Activated CD4-positive, alpha-beta T cell treated with anti-CD3 and anti-CD28 coated beads for 24 hours (primary cell): ENCODE results near the gene NALCN.
"Not testable (repeated sequence)": the region's sequence is repeated elsewhere in the genome, so short reads cannot be mapped to it uniquely, and the experiment has no call there.

Source experiments
- DNase-seq, 2 donors: peaks; one replicate each; pipeline ENCODE4 v3.0.0-alpha.2; 2020; ENCODE audit warnings: low read depth in 2 of 2

Gene NALCN

GRCh38 chr13:101341464-101341863, 74.8 kb downstream of the NALCN start:
- DNase-seq, result no peak

DNA sequence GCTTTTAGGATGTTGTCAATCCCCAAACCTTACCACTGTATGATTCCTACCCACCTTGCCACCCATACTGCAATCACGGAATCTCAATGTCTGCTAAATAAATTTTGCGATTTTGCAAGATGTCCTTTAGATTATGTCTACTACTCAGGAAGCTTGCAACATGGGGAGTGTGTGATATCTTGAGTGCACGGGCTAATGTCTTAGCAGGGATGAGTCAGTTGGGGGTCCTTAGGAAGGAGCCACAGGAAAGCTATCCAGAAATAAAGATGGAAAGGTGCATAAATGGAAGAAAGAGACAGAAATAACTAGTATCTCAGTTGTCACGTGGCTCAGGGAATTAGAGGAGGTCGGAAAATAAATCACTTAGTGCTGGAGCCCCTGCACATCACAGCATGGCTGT, 77.1 kb downstream of the NALCN start:
- DNase-seq, result no peak

DNA sequence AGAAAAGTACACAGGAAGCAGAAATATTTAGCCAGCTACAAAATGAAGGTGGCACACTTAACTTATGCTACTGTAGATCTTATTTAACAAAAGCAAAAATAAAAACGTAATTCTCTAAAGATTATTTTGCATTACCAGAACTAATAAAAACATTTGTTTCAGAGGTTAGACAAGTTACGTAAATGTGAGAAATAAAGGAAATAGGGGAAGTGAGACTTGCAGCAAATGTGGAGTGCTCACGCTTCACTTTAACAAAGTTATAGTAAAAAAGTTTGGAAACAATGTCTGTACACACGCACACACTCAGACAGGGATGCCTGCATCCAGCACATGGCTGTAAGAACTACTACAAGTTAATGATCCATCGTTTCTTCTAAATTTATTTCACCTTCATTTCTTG, 83.7 kb downstream of the NALCN start:
- DNase-seq, result no peak

- DNase-seq, result no peak
Measured at GRCh38 chr13:101331731-101332130, 84.6 kb downstream of the NALCN start.

DNA sequence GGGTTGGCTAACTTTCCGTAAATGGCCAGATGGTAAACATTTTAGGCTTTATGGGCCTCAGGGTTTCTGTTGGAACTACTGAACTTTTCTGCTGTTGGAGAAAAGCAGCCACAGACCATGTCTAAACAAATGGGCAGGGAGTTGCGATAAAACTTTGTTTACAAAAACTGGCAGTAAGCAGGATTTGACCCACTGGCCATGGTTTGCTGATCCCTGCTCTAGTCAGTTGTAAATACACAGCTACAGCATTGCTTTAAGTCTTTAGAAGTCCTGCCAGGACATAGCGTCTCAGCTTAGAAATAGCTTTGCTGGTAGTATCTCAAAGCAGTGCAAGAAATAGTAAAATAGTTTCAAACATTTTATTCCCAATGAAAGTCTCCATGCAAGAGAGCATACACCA, 88.4 kb downstream of the NALCN start:
- no peak for DNase-seq

- no peak for DNase-seq
Measured at GRCh38 chr13:101326710-101327109, 89.6 kb downstream of the NALCN start.

DNA sequence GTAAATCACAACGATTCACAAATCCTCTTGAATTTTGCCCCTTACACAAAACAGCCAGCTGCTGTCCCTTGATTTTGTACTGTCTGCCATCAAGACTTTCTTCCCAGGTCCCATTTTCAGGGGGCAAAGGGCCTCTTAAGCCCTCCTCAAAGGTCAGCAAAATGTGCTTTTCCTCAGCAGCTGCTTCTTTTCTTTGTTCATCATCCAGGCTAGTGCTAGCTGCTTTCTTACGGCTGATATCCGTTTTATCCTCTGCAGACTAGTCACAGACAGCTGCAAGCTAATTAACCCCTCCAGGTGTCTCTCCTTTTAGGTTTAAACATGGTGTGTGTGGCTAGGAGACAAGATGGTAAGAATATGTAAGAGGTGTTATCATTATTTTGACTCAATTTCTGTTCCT, 90.9 kb downstream of the NALCN start:
- DNase-seq, result no peak

GRCh38 chr13:101323601-101324000, 92.7 kb downstream of the NALCN start:
- no peak for DNase-seq

DNA sequence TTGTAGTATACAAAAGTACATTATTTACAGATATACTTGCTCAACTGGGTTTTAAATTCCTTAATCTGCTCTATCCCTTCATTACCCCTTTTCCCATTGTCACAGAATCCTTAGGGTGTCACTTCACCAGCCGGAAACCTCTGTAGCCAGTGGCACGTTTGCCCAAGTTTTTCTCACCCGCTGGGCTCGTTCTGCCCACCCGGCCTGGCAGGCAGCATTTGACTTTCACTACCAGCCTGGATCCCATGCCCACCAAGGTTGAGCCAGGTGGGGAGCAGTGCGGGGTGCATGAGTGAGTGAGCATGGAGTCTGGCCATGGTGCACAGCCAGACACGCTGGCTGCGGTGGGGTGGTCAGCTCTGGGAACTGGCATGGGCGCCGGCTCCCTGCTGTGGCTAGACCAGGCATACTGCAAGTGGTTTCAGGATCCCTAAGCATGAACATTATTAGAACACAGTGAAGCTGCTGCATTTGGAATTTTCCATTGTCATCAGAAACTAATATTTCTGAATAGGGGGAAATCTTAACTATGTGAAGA, 98.3 kb downstream of the NALCN start:
- no peak for DNase-seq

- not testable (repeated sequence) for DNase-seq
Measured at GRCh38 chr13:101313479-101313878, 102.8 kb downstream of the NALCN start.

- no peak for DNase-seq
Measured at GRCh38 chr13:101309014-101309619, 107.2 kb downstream of the NALCN start.

- DNase-seq, result no peak
Measured at GRCh38 chr13:101308247-101309013, 107.9 kb downstream of the NALCN start.

DNA sequence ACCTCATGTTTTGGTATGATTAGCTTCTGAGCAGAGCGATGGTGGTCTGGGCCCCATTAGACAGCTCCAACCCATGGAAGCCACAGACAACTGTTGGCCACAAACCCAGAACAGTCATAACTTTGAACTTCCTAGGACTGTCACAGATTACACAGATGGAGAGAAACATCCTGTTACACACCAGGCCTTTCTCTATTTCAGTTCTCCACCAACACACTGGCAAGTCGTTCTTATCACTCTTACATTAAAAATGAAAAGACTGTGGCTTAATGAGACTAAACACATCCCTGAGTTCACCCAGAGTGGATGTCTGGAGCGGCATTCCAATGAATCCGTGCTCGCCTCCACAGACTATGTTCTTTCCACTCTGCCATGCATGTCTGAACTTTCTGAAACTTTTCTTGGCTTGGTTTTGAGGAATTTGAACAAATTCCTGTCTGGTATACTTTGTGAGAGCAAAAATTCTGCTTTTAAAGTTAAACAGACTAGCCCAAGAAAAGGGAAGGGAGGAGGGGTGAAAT, 109.1 kb downstream of the NALCN start:
- no peak for DNase-seq

- no peak for DNase-seq
Measured at GRCh38 chr13:101306773-101307172, 109.5 kb downstream of the NALCN start.

GRCh38 chr13:101305981-101306411, 110.3 kb downstream of the NALCN start:
- no peak for DNase-seq

- no peak for DNase-seq
Measured at GRCh38 chr13:101303521-101303920, 112.8 kb downstream of the NALCN start.

DNA sequence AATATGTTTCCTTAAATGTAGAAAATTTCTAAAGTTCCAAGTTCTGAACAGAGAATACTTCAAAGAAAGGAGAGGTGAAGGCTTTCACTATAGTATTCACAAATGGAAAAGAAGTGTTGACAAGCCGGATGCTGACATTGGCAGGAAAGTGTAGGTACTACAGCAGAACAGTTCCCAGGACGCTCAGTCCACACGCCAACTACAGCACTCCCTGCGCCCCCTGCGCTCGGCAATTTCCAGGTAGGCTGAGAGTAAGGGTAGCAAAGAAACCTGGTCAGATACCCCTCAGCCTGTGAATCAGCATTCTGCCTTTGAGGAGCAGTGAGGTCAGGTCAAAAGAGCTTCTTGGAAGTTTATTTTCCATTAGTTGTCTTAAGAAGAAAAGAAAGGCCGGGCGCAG, 115.3 kb downstream of the NALCN start:
- DNase-seq, result no peak

DNA sequence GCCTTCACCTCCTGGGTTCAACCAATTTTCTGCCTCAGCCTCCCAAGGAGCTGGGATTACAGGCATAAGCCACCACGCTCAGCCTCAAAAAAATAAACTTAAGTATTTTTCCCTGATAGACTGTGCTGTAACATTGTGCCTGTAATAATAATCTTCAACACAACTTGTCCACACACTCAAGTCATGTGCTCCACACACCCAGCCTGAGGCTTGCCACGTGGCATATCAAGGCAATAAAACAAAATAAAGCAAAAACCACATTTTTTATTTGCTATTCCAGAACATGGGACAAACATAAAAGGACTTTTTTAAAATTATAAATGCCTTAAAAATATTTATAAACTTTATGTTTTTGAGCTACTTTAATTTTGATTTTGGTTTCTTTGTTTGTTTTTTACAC, 115.8 kb downstream of the NALCN start:
- DNase-seq, result no peak

- DNase-seq, result no peak
Measured at GRCh38 chr13:101298517-101298916, 117.8 kb downstream of the NALCN start.

GRCh38 chr13:101297794-101298193, 118.5 kb downstream of the NALCN start:
- DNase-seq, result no peak

DNA sequence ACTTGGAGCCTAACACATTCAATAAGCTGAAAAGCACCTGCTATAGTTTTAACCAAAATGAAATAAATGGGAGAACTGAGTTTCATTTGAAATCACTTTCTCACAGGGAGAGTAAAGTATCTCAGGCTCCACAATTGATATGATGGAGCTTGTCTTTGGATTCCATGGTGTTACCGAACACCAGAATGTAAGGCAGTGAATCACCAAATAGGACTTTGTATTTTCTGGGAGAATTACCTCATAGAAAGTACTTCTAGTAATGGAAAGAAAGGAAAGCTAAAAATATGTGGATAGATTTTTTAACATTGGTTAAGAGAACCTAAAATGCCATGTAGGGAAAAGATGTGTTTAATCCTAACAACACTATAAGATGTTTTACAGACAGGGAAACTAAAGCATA, 123.6 kb downstream of the NALCN start:
- DNase-seq, result no peak

- no peak for DNase-seq
Measured at GRCh38 chr13:101291646-101292515, 124.4 kb downstream of the NALCN start.
